ENCODE results near the gene RNF6.
A peak's percentile ranks its signal among the peaks of the same experiment; 100 is the strongest.

The RNF6 gene

DNA sequence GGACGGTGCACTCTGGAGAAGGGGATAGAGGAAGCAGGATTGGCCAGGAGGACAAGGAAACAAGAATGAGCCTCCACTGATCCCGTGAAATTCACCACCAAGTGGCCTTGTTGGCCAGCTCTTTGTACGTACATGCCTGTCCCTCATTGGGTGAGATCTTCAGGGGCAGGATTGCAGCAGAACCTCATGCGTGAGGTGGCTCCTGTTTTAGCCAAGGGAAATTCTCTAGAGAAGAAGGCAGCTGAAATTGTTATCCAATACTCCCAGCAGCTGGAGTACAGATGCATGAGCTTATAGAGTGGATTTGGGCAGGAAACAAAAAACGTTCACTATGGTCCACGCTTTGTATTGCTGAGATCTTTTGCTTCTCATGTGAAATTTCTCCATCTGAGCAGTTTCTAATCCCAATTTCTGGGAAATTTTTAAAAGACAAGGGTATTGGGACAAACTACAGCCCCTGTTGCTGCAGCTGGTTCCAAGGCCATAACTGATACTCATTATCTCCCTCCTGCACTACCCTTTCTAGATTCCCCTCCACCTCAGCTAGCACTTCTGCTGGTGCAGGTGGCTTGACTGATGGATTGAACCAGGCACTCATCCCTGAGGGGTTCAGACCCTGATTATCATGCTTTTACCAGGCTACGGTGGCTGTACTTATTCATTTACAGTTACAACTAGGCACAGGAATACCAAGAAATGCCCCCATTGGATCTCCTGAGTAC is 3.9 kb upstream of the RNF6 start:
- no peak for DNase-seq (ENCODE audit: low spot score)

DNA sequence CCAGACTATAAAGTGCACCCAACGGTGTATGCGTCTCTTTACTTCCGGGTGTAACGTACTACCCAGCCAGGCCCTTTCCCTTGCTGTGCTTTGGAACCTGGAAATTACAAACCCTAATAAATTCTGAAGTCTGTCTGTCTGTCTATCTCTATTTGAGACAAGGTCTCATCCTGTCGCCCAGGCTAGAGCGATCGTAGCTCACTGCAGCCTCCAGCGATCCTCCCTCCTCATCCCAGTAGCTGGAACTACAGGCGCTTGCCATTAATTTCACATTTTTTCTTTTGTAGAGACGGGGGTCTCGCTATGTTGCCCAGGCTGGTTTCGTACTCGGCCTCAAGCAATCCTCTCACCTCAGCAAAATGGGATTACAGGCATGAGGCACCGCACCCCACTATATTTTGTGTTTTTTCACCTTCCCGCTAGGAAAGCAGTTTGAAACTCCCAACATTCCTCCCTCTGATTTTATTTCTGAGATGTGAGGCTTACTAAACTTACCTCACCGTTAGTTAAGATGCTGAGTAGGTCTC is 469 bp upstream of the RNF6 start:
- no peak for DNase-seq (ENCODE audit: low spot score)

GRCh38 chr13:26221399-26221720 is 754 bp downstream of the RNF6 start:
- DNase-seq (ENCODE audit: low spot score), result no peak

DNA sequence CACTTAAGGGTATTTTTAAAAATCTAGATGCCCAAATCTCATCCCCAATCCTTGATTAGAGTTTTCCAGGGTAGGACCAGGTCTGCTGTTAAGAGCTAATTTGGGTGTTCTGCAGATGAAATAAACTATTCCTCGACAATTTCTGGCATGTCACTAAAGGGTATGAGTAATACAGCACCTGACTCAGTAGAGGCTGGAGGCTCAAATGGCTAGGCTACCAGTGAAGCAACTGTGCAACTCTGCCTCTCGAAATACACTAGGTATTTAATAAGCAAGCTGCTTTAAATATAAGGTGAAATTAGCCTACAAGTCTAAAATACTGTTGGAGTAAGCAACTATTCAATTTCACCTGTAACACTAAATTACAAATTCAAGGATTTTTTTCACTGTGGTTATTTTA is 1.5 kb downstream of the RNF6 start:
- peak; percentile 20 for DNase-seq (ENCODE audit: low spot score)

- no peak for DNase-seq (ENCODE audit: low spot score)
These were observed 2.4 kb downstream of the RNF6 start for GRCh38 chr13:26219726-26220125.

DNA sequence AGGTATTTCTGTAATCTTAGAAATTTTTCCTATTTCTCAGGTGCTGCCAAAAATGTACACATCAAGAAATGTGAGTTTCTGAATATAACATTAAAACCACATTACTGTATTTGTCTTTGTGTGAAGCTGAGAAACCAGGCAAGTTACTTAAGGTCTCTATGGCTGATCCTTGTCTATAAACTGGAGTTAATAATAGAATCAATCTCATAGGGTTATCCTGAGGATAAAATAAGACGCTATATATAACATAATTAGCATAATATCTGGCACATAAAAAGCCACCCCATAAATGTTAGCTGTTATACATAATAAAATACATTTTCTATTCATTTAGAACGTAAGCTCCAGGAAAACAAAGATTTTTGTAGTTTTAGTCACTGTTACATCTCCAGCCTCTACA is 6.1 kb downstream of the RNF6 start:
- DNase-seq (ENCODE audit: low spot score), result no peak

GRCh38 chr13:26213982-26214381 is 8.1 kb downstream of the RNF6 start:
- no peak for DNase-seq (ENCODE audit: low spot score)

DNA sequence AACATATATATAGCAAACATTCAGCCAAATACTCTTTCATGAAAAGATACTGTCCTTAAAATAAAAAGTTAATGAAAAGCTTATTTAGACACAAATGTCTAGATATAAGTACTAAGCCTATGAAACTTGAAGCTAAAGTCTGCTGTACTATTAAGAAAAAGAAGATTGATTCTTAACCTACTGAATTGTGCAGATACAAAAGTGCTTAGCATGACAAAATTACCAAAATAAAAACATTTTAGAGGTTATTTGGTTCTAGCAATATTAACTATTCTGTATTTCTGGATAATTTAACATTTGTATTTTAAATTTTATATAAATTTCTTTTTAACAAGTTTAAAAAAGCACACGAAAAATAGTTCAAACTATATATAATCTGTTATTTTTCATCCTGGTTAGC is 8.8 kb downstream of the RNF6 start:
- DNase-seq (ENCODE audit: low spot score), result no peak

- DNase-seq (ENCODE audit: low spot score), result no peak
These were observed 13.8 kb downstream of the RNF6 start for GRCh38 chr13:26208287-26208686.

DNA sequence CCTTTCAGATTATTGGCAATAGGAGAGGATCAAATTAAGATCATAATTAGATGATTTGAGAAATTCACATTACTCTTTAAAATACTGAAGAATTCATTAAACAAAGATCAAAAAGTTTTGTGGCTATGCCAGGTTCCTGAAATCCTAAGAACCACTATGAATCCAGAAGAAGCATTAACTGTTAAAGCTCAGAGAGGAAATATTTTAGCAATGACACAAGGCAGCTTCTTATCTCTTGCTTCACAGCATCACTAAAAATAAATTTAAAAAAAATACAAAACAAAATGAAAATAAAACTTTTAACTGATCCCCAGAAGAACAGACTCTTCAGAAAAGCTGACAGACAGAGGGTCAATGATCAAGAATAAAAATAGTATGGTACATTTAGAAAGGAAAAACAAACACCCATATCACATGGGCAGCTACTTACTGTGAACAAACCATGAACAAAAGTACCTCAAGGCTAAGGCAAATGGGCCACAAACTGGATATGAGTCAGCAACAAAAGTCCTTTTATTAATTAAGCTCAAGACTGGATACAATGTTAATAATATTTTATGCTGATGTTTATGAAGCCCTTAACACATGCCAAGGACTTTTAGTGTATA is 19.6 kb downstream of the RNF6 start:
- DNase-seq (ENCODE audit: low spot score), result peak; percentile 37

DNA sequence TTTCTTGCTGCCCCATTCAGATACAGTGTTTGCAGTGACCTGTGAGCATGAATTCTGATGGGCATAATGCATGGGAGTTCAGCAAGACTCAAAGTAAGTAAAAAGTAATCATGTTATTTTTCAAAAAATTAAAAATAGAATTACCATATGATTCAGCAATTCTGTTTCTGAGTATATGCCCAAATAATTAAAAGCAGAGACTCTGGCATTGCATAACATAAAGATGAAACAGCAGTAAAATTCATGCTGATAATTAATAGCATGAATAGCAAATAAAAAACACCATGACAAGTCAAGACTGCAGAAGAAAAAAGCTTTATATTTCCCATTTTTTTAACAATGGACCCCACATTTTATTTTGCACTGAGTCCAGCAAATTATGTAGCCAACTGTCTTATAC is 21.3 kb downstream of the RNF6 start:
- DNase-seq (ENCODE audit: low spot score), result no peak

- no peak for DNase-seq (ENCODE audit: low spot score)
These were observed 24.0 kb downstream of the RNF6 start for GRCh38 chr13:26198116-26198515.

GRCh38 chr13:26197298-26197697 is 24.8 kb downstream of the RNF6 start:
- no peak for DNase-seq (ENCODE audit: low spot score)

DNA sequence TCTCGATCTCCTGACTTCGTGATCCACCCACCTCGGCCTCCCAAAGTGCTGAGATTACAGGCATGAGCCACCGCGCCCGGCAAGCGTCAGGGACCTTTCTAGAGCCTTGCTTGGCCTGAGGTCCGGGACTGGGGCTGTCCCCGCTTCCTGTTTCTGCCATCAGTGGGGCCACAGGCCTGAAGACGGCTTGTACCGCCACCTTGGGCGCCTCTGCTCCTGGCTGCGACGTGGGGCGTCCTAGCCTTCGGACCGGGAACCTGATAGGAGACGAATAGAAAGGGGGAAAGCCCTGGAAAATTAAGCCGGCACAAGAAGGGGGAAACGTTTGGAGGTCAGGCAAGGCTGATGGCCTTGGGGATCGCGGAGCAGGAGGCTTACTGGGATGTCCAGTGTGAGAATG is 35.1 kb downstream of the RNF6 start:
- peak; percentile 10 for DNase-seq (ENCODE audit: low spot score)

DNA sequence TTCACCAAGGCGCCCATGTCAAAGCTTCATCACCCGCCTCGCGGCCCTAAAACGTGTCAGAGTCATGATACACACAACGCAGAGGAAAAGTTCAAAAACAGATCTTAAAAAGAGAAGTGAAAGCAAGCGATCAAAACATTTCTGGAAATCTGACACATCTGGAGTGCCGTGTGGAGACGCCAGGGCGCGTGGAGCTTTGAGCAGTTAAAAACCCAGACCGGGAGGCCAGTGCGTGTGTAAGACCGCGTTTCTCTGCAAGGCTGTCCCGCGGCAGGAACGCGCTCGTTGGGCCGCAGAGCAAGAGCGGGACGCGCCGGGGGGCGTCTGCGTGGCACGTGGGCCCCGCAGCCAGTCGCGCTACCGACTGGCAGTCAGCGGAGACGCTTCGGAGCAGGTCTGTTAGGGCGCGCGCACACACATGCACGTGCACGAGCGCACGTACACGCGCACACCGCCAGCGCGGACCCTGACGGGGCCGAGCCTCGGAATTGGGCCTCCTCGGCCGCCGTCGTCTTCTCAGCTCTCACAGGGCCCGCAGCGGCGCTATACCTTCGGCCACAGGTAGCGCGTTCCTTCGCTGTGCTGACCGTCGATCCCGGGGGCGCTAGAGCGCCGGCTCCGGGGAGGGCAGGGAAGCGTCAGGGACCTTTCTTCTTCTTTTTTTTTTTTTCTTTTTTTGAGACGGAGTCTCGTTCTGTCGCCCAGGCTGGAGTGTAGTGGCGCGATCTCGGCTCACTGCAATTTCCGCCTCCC is 35.8 kb downstream of the RNF6 start:
- peak; percentile 92 for DNase-seq (ENCODE audit: low spot score)

DNA sequence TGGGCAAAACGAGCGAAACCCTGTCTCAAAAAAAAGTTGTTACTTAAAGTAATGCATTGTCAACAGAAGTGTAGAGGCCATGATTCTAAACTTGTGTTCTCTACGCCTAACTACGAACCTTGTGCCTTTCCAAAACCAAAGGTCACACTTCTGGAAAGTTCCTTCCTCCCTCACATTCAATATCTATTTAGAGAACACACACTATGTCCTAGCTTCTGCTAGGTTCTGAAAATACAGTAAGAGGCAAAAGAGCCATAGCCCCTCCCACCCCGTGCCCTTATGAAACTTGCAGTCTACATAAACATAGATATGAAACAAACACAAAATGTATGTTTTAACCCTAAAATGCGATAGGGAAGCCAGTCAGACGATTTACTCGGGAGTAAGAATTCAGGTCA is 36.4 kb downstream of the RNF6 start:
- no peak for DNase-seq (ENCODE audit: low spot score)

DNA sequence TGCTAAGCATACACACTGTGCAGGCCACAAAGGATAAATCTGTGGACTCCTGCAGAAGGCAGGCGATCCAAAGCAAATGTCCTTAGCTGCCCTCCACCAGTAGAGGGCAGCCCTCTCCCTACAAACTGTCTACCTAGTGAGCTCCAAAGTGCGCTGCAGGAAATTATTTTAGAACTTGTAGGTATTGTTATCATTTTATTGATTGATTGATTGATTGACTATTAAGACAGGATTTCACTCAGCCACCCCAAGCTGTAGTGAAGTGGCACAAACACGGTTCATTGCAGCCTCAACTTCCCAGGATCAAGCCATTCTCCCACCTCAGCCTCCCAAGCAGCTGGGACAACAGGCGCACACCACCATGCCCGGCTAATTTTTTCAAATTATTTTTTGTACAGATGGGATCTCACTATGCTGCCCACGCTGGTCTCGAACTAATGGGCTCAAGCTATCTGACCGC is 37.3 kb downstream of the RNF6 start:
- DNase-seq (ENCODE audit: low spot score), result peak; percentile 82

DNA sequence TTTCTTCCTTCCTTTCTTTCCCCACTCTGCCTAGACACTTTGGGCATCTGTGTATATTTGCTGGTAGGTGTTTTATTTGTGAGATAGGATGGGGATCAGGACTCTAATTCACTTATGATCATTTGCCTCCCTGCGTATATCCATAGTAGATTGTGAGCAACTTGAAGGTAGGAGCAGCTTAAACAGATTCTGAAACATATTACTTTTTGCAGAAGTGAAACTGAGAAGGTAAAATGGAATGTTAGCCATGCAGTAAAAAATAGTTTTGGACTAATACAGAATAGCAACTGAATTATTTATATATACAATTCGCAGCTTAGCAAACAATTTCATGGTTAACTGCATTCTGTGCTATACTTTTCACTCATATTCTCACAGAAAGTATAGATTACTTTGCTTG is 38.7 kb downstream of the RNF6 start:
- DNase-seq (ENCODE audit: low spot score), result no peak

- DNase-seq (ENCODE audit: low spot score), result no peak
These were observed 42.8 kb downstream of the RNF6 start for GRCh38 chr13:26179344-26179743.

DNA sequence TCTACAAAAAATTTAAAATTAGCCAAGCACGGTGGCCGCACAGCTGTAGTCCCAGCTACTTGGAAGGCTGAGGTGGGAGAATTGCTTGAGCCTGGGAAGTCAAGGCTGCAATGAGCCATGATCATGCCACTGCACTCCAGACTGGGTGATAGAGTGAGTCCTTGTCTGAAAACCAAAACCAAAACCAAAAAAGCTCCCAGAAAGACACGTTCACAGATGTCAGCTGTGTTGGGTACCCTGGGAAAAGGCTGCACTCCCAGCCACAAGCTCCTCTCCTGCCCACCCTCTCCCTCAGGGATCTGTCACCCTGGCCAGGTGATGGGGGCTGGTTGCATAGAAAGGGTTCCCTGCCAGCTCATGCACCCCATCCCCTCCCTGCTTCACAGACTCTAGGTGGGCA is 53.3 kb downstream of the RNF6 start:
- DNase-seq (ENCODE audit: low spot score), result no peak

GRCh38 chr13:26168237-26168814 is 53.8 kb downstream of the RNF6 start:
- no peak for DNase-seq (ENCODE audit: low spot score)

- no peak for DNase-seq (ENCODE audit: low spot score)
These were observed 58.3 kb downstream of the RNF6 start for GRCh38 chr13:26163812-26164211.
